Epithelial cell of esophagus (primary cell): Measurements from ENCODE around the gene LRMDA.

Source experiments
- DNase-seq: peaks from one replicate; pipeline ENCODE4 v3.0.0; 2010; ENCODE audit warnings: low read depth
- H3K4me3 ChIP-seq: 2 replicates; pipeline ENCODE4 v1.5.1; 2011; ENCODE audit warnings: mild to moderate bottlenecking, low read length, control low read depth
- CTCF ChIP-seq: IDR thresholded peaks from 2 replicates; pipeline ENCODE4 v1.5.1; 2011; ENCODE audit warnings: low read depth, mild to moderate bottlenecking, low read length, control low read depth, inconsistent platforms; ENCODE audit not compliant: insufficient read depth; ENCODE audit errors: missing control alignments

Gene LRMDA

GRCh38 chr10:75540357-75540966, 109.0 kb downstream of the LRMDA start:
- DNase-seq: peak; percentile 22
- TF ChIP-seq CTCF: peak; percentile 27
- H3K4me3 ChIP-seq: no peak overlapping the region

- no peak overlapping the region for H3K4me3 ChIP-seq
- TF ChIP-seq CTCF: no peak
- no peak for DNase-seq
These were observed 109.6 kb downstream of the LRMDA start for GRCh38 chr10:75540981-75541380.

GRCh38 chr10:75541411-75541810, 110.0 kb downstream of the LRMDA start:
- no peak overlapping the region for H3K4me3 ChIP-seq
- no peak for DNase-seq
- no peak for TF ChIP-seq CTCF

- no peak for DNase-seq
- H3K4me3 ChIP-seq: no peak overlapping the region
- no peak for TF ChIP-seq CTCF
These were observed 110.7 kb downstream of the LRMDA start for GRCh38 chr10:75542084-75542483.

GRCh38 chr10:75542906-75543305, 111.5 kb downstream of the LRMDA start:
- TF ChIP-seq CTCF: no peak
- DNase-seq: peak; percentile 8
- H3K4me3 ChIP-seq: no peak overlapping the region

- DNase-seq: no peak
- H3K4me3 ChIP-seq: no peak overlapping the region
- TF ChIP-seq CTCF: no peak
These were observed 113.0 kb downstream of the LRMDA start for GRCh38 chr10:75544386-75544785.

GRCh38 chr10:75544993-75545706, 113.7 kb downstream of the LRMDA start:
- DNase-seq: no peak
- no peak for TF ChIP-seq CTCF
- H3K4me3 ChIP-seq: no peak overlapping the region
